Activated naive CD4-positive, alpha-beta T cell treated with anti-CD3 and anti-CD28 coated beads for 36 hours (primary cell): ENCODE results near the gene BCKDK. TPM values are rescaled to one million over a fixed set of nuclear protein-coding genes. Genes with fewer than 3 reads are reported as not detected.
"Not testable (repeated sequence)": the region's sequence is repeated elsewhere in the genome, so short reads cannot be mapped to it uniquely, and the experiment has no call there.

ENCODE experiments used
- CTCF ChIA-PET: fragments of 350-600 bp; sonication (Branson Sonifier 250); formaldehyde crosslinking; loops from one replicate; lab custom pipeline; 2021; ENCODE audit warnings: antibody characterized with exemption; lab: Charles Lee
- DNase-seq: peaks from one replicate; pipeline ENCODE4 v3.0.0-alpha.2; 2020
- H3K27ac Mint-ChIP-seq: one replicate; pipeline ENCODE4 v1.8.0; 2021; ENCODE audit warnings: mild to moderate bottlenecking, mixed read lengths
- H3K27me3 Mint-ChIP-seq: one replicate; pipeline ENCODE4 v1.8.0; 2021; ENCODE audit warnings: low read depth, mixed read lengths
- H3K36me3 Mint-ChIP-seq: one replicate; pipeline ENCODE4 v1.8.0; 2021; ENCODE audit warnings: low read depth, mixed read lengths
- H3K4me1 Mint-ChIP-seq: one replicate; pipeline ENCODE4 v1.8.0; 2021; ENCODE audit warnings: low read depth, mixed read lengths
- H3K4me3 Mint-ChIP-seq: one replicate; pipeline ENCODE4 v1.8.0; 2021; ENCODE audit warnings: mild to moderate bottlenecking, moderate library complexity, mixed read lengths
- H3K9me3 Mint-ChIP-seq: one replicate; pipeline ENCODE4 v1.8.0; 2021; ENCODE audit warnings: mixed read lengths
- intact Hi-C: fragments of 100-400 bp; cut with micrococcal nuclease; formaldehyde crosslinking; loops from one replicate; pipeline ENCODE4 v1.15.1; 2023
- total RNA-seq, 2 experiments: library from RNA; stranded (reverse); gene quantifications; one replicate each; pipeline ENCODE4 v1.2.3, GENCODE V29; 2021

BCKDK gene
- total RNA-seq, 2 experiments from 2014 or later = 21.3 to 23.1 TPM

GRCh38 chr16:31133046-31133501 is 24.9 kb downstream of the BCKDK start:
- Mint-ChIP-seq H3K4me3 (no peak overlapping the region), H3K4me1 (peaks cover 3% of the 10 kb centered on the region), H3K27me3 (no peaks in the 10 kb centered on the region), H3K9me3 (no peaks in the 10 kb centered on the region), H3K36me3 (peaks cover 5% of the 10 kb centered on the region), H3K27ac (no peak overlapping the region)
- no peak for DNase-seq
- intact Hi-C loops = no loop called here
- CTCF ChIA-PET = no interaction called here

- no peaks in the 10 kb centered on the region for H3K4me1 Mint-ChIP-seq
- no peak overlapping the region for H3K27ac Mint-ChIP-seq
- DNase-seq = no peak
- CTCF ChIA-PET = no interaction called here
- H3K9me3 Mint-ChIP-seq = no peaks in the 10 kb centered on the region
- no peaks in the 10 kb centered on the region for H3K27me3 Mint-ChIP-seq
- H3K36me3 Mint-ChIP-seq = peaks cover 5% of the 10 kb centered on the region
- H3K4me3 Mint-ChIP-seq = no peak overlapping the region
- intact Hi-C loops = no loop called here
Measured at GRCh38 chr16:31134091-31134571, 25.9 kb downstream of the BCKDK start.

- no peaks in the 10 kb centered on the region for H3K9me3 Mint-ChIP-seq
- H3K4me3 Mint-ChIP-seq = no peak overlapping the region
- no peaks in the 10 kb centered on the region for H3K27me3 Mint-ChIP-seq
- intact Hi-C loops = no loop called here
- CTCF ChIA-PET = no interaction called here
- DNase-seq = no peak
- no peaks in the 10 kb centered on the region for H3K4me1 Mint-ChIP-seq
- no peak overlapping the region for H3K27ac Mint-ChIP-seq
- H3K36me3 Mint-ChIP-seq = peaks cover 3% of the 10 kb centered on the region
Measured at GRCh38 chr16:31134625-31135534, 26.7 kb downstream of the BCKDK start.

- Mint-ChIP-seq H3K4me3 (no peak within 1 kb of the TSS), H3K27ac (no peak within 1 kb of the TSS)
- DNase-seq = no peak
Measured at GRCh38 chr16:31135535-31136286, 27.5 kb downstream of the BCKDK start, which contains the start of gene PRSS8. PRSS8 (minus strand) TSS chr16:31135727; CDS start chr16:31135498, 229 bp downstream.

GRCh38 chr16:31136287-31136662 is 28.1 kb downstream of the BCKDK start:
- no peaks in the 10 kb centered on the region for H3K27me3 Mint-ChIP-seq
- CTCF ChIA-PET = interaction anchor here (0.5 to 0.6 kb wide), 2 partner anchors 185 to 325 kb away, joined by 3 to 5 read pairs; no protein-coding TSS in a partner anchor
- H3K27ac Mint-ChIP-seq = no peak overlapping the region
- H3K4me3 Mint-ChIP-seq = no peak overlapping the region
- no peaks in the 10 kb centered on the region for H3K4me1 Mint-ChIP-seq
- H3K36me3 Mint-ChIP-seq = no peaks in the 10 kb centered on the region
- DNase-seq = no peak
- intact Hi-C loops = no loop called here
- H3K9me3 Mint-ChIP-seq = no peaks in the 10 kb centered on the region

More at GRCh38 chr16:31135535-31136286, 27.5 kb downstream of the BCKDK start, which contains the start of gene PRSS8:
- peaks cover 2% of the 10 kb centered on the region for H3K36me3 Mint-ChIP-seq
- intact Hi-C loops = no loop called here
- H3K27me3 Mint-ChIP-seq = no peaks in the 10 kb centered on the region
- CTCF ChIA-PET = no interaction called here
- no peaks in the 10 kb centered on the region for H3K9me3 Mint-ChIP-seq
- H3K4me1 Mint-ChIP-seq = no peaks in the 10 kb centered on the region

DNA sequence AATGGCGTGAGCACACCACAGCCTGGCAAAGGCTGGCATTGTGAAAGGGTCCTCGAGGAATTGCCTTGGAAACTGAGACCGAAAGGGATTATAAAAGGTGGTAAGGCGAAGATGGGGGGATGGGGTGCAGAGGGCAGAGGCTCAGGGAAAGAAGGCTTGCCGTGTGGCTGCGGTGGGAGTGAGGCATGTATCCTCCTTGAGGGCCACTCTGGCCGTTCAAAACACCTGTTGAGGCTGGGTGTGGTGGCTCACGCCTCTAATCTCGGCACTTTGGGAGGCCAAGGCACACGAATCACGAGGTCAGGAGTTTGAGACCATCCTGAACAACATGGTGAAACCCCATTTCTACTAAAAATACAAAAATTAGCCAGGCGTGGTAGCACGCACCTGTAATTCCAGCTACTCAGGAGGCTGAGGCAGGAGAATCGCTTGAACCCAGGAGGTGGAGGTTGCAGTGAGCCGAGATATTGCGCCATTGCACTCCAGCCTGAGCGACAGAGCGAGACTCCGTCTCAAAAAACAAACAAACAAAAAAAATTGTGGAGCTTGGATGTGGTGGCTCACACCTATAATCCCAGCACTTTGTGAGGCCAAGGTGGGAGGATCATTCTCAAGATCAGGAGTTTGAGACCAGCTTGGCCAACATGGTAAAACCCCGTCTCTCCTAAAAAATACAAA is 28.8 kb downstream of the BCKDK start:
- H3K27me3 Mint-ChIP-seq, H3K4me1 Mint-ChIP-seq, intact Hi-C loops, DNase-seq, H3K9me3 Mint-ChIP-seq, H3K4me3 Mint-ChIP-seq, H3K36me3 Mint-ChIP-seq, H3K27ac Mint-ChIP-seq: not testable (repeated sequence)
- CTCF ChIA-PET = interaction anchor here (0.5 to 0.6 kb wide), 2 partner anchors 185 to 325 kb away, joined by 3 to 5 read pairs; no protein-coding TSS in a partner anchor

- intact Hi-C loops = no loop called here
- no peak for DNase-seq
- Mint-ChIP-seq H3K27ac (no peak overlapping the region), H3K36me3 (no peaks in the 10 kb centered on the region), H3K4me1 (peaks cover 12% of the 10 kb centered on the region), H3K9me3 (no peaks in the 10 kb centered on the region), H3K4me3 (no peak overlapping the region), H3K27me3 (no peaks in the 10 kb centered on the region)
- CTCF ChIA-PET = no interaction called here
Measured at GRCh38 chr16:31138621-31139578, 30.7 kb downstream of the BCKDK start.

- H3K36me3 Mint-ChIP-seq, H3K27me3 Mint-ChIP-seq, H3K9me3 Mint-ChIP-seq, DNase-seq, H3K27ac Mint-ChIP-seq, H3K4me3 Mint-ChIP-seq, intact Hi-C loops: not testable (repeated sequence)
- peaks cover 12% of the 10 kb centered on the region for H3K4me1 Mint-ChIP-seq
- CTCF ChIA-PET = interaction anchor here (0.6 kb wide), 1 partner anchor 13 kb away, joined by 3 read pairs; no protein-coding TSS in a partner anchor
Measured at GRCh38 chr16:31141071-31141469, 32.9 kb downstream of the BCKDK start.

- peaks cover 12% of the 10 kb centered on the region for H3K4me1 Mint-ChIP-seq
Measured at GRCh38 chr16:31141489-31142108, 33.4 kb downstream of the BCKDK start.

GRCh38 chr16:31142109-31143010 is 34.2 kb downstream of the BCKDK start:
- H3K27me3 Mint-ChIP-seq = no peaks in the 10 kb centered on the region
- H3K4me3 Mint-ChIP-seq = peak overlapping the region; percentile 64
- intact Hi-C loops = loop anchor here (1.0 to 2.0 kb wide), 11 partner anchors 25 to 317 kb away; partner anchors contain the start of genes ARMC5, HSD3B7, KAT8 and SETD1A
- CTCF ChIA-PET = interaction anchor here (0.6 to 3.1 kb wide), 34 partner anchors 8 to 682 kb away, joined by 3 to 29 read pairs (median 4); partner anchors contain the start of genes BCKDK, HSD3B7, KAT8 and PYCARD
- DNase-seq = peak; percentile 99
- H3K4me1 Mint-ChIP-seq = peaks cover 12% of the 10 kb centered on the region
- no peaks in the 10 kb centered on the region for H3K36me3 Mint-ChIP-seq
- no peaks in the 10 kb centered on the region for H3K9me3 Mint-ChIP-seq
- peak overlapping the region; percentile 84 for H3K27ac Mint-ChIP-seq

More at GRCh38 chr16:31141489-31142108, 33.4 kb downstream of the BCKDK start:
- Mint-ChIP-seq H3K27me3 (no peaks in the 10 kb centered on the region), H3K4me3 (peak overlapping the region; percentile 64), H3K27ac (peak overlapping the region; percentile 84), H3K9me3 (no peaks in the 10 kb centered on the region), H3K36me3 (no peaks in the 10 kb centered on the region)
- CTCF ChIA-PET = interaction anchor here (0.6 to 3.1 kb wide), 32 partner anchors 9 to 682 kb away, joined by 3 to 29 read pairs (median 4); partner anchors contain the start of genes BCKDK, HSD3B7, KAT8 and PYCARD
- intact Hi-C loops = loop anchor here (1.0 to 2.0 kb wide), 11 partner anchors 24 to 318 kb away; partner anchors contain the start of genes ARMC5, HSD3B7, KAT8 and SETD1A
- DNase-seq = no peak
